Esophagus squamous epithelium (tissue), 5 donors: ENCODE results near the gene ATRN. TPM values are rescaled to one million over a fixed set of nuclear protein-coding genes. Genes with fewer than 3 reads are reported as not detected.

Source experiments
- DNase-seq: peaks from one replicate; lab custom pipeline; 2025; lab: John Stamatoyannopoulos, UW
- H3K27ac ChIP-seq, 4 donors: fragments of 200-600 bp; sonication (generic); one replicate each; pipeline ENCODE4 v1.5.1; 2016 to 2019; ENCODE audit warnings: mild to moderate bottlenecking in 1 of 4
- H3K27me3 ChIP-seq, 4 donors: fragments of 200-600 bp; sonication (generic); 1 replicate in 3 of 4; 2 replicates in 1 of 4; pipeline versions ENCODE4 v1.5.1 to v1.6.0; 2017 to 2021; ENCODE audit warnings: antibody characterized with exemption in 1 of 4
- H3K36me3 ChIP-seq, 3 donors: fragments of 200-600 bp; sonication (generic); one replicate each; pipeline ENCODE4 v1.5.1; 2016 to 2019
- H3K4me1 ChIP-seq, 3 donors: fragments of 200-600 bp; sonication (generic); one replicate each; pipeline ENCODE4 v1.5.1; 2017 to 2019
- H3K4me3 ChIP-seq, 4 donors: fragments of 200-600 bp; sonication (generic); 1 replicate in 3 of 4; 2 replicates in 1 of 4; pipeline ENCODE4 v1.5.1; 2016 to 2019; ENCODE audit warnings: mild to moderate bottlenecking in 2 of 4, moderate library complexity in 1 of 4
- H3K9me3 ChIP-seq, 3 donors: fragments of 200-600 bp; sonication (generic); one replicate each; pipeline ENCODE4 v1.5.1; 2016 to 2019
- POLR2A ChIP-seq, 4 donors: fragments of 450-650 bp; IDR thresholded peaks; one replicate each; pipeline ENCODE4 v1.6.1; 2017; ENCODE audit warnings: antibody characterized with exemption in 4 of 4, mild to moderate bottlenecking in 4 of 4, moderate library complexity in 3 of 4
- WGBS, 2 donors: methylation state at CpG; one replicate each; pipeline ENCODE4 v1.1.5; 2018; 5-methylcytosine and 5-hydroxymethylcytosine counted together
- intact Hi-C: fragments of 100-400 bp; cut with DNase I; formaldehyde crosslinking; loops from one replicate; pipeline ENCODE4 v1.15.0; 2022
- total RNA-seq, 4 donors: library from RNA; depleted of rRNA; stranded (reverse); fragments of >200 nt; gene quantifications; one replicate each; pipeline ENCODE4 v1.1.0, GENCODE V29; 2016
- TF ChIP-seq, protein P1 (sequence below), 6 experiments: fragments of 450-650 bp in 4 of 6; fragments of 200-600 bp in 2 of 6; sonication (generic) in 2 of 6; IDR thresholded peaks; one replicate each; pipeline ENCODE4 v1.5.1; 2016 to 2019; ENCODE audit warnings: antibody characterized with exemption in 6 of 6, mild to moderate bottlenecking in 4 of 6, moderate library complexity in 4 of 6
- donor health status: DM: yes; HTN: yes; CAD: no.

Gene ATRN
- total RNA-seq, 4 donors from 2014 or later, result 15.4 to 23.1 (median 21.4) TPM

- DNase-seq, result no peak
- WGBS, 2 donors, result 71% methylated on average over 1 of the region's 1 CpG
- H3K36me3 ChIP-seq, result peaks cover 4 to 62% (median 6%) of the 10 kb centered on the region in 3 donors
Measured at GRCh38 chr20:3572151-3572550, 101.3 kb downstream of the ATRN start.

DNA sequence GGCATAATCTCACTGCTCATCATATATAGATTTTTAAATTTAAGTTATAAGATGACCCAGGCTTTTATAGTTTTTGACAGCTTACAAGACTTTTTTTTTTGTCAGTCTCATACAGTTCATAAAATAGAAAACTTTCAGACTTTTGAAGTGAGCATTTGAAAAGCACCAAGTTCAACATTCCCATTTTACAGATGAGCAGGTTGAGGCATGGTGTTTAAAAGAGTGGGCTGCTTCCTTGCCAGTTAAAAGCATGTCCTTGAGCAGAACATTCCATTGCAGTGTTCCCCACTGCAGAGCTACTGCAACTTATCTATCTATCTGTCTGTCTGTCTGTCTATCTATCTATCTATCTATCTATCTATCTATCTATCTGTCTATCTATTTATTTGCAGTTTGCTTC is 105.5 kb downstream of the ATRN start:
- no peaks in the 10 kb centered on the region for H3K27me3 ChIP-seq
- TF ChIP-seq, protein P1, sequence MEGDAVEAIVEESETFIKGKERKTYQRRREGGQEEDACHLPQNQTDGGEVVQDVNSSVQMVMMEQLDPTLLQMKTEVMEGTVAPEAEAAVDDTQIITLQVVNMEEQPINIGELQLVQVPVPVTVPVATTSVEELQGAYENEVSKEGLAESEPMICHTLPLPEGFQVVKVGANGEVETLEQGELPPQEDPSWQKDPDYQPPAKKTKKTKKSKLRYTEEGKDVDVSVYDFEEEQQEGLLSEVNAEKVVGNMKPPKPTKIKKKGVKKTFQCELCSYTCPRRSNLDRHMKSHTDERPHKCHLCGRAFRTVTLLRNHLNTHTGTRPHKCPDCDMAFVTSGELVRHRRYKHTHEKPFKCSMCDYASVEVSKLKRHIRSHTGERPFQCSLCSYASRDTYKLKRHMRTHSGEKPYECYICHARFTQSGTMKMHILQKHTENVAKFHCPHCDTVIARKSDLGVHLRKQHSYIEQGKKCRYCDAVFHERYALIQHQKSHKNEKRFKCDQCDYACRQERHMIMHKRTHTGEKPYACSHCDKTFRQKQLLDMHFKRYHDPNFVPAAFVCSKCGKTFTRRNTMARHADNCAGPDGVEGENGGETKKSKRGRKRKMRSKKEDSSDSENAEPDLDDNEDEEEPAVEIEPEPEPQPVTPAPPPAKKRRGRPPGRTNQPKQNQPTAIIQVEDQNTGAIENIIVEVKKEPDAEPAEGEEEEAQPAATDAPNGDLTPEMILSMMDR (IDR thresholded peaks at IDR 0.05), result no peak
- no peak for TF ChIP-seq POLR2A (IDR thresholded peaks at IDR 0.05)
- H3K36me3 ChIP-seq, result peaks cover 5 to 86% (median 8%) of the 10 kb centered on the region in 3 donors
- intact Hi-C loops, result no loop called here
- DNase-seq, result no peak
- H3K4me3 ChIP-seq, result no peak overlapping the region
- H3K27ac ChIP-seq, result no peak overlapping the region
- H3K4me1 ChIP-seq, result no peaks in the 10 kb centered on the region
- H3K9me3 ChIP-seq, result no peaks in the 10 kb centered on the region

More at GRCh38 chr20:3572151-3572550, 101.3 kb downstream of the ATRN start:
- intact Hi-C loops, result no loop called here
- TF ChIP-seq POLR2A (IDR thresholded peaks at IDR 0.05), result no peak
- no peaks in the 10 kb centered on the region for H3K9me3 ChIP-seq
- H3K27ac ChIP-seq, result no peak overlapping the region
- no peaks in the 10 kb centered on the region for H3K27me3 ChIP-seq
- no peak overlapping the region for H3K4me3 ChIP-seq
- no peaks in the 10 kb centered on the region for H3K4me1 ChIP-seq

GRCh38 chr20:3577366-3577765 is 106.5 kb downstream of the ATRN start:
- intact Hi-C loops, result no loop called here
- no peak overlapping the region for H3K27ac ChIP-seq
- H3K36me3 ChIP-seq, result peaks cover 5 to 96% (median 8%) of the 10 kb centered on the region in 3 donors
- no peak overlapping the region for H3K4me3 ChIP-seq
- no peaks in the 10 kb centered on the region for H3K9me3 ChIP-seq
- TF ChIP-seq POLR2A (IDR thresholded peaks at IDR 0.05), result no peak
- TF ChIP-seq, protein P1 (IDR thresholded peaks at IDR 0.05), result no peak
- H3K27me3 ChIP-seq, result no peaks in the 10 kb centered on the region
- no peaks in the 10 kb centered on the region for H3K4me1 ChIP-seq
- 81 to 94% methylated on average over 1 of the region's 1 CpG for WGBS, 2 donors
- DNase-seq, result no peak

DNA sequence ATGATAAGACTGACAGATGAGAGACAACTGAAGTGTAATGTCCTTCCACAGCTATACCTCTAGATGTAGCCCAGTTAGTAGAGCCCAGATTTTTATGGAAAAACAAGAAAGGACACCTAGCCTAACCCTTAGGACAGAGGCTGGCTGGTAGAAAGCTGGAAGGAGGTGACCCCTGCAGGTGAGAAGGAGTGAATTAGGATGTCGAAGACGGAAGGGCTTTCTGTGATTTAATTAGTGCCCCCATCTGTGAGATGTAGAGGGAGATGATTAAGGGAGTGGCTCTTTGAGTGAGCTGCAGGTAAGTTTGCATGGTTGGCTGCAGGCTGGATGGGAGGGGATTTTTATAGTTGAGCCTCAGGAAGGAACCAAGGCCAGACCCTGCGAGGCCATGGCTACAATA is 109.6 kb downstream of the ATRN start:
- DNase-seq, result no peak
- Histone ChIP-seq H3K4me1 (no peaks in the 10 kb centered on the region), H3K36me3 (peaks cover 8 to 97% (median 9%) of the 10 kb centered on the region in 3 donors), H3K27me3 (no peaks in the 10 kb centered on the region), H3K27ac (no peak overlapping the region), H3K4me3 (no peak overlapping the region), H3K9me3 (no peaks in the 10 kb centered on the region)
- 88 to 92% methylated on average over 3 of the region's 3 CpGs for WGBS, 2 donors
- intact Hi-C loops, result no loop called here
- TF ChIP-seq, protein P1 (IDR thresholded peaks at IDR 0.05), result no peak
- no peak for TF ChIP-seq POLR2A (IDR thresholded peaks at IDR 0.05)

GRCh38 chr20:3583765-3584164 is 112.9 kb downstream of the ATRN start:
- Histone ChIP-seq H3K36me3 (peaks cover 0 to 91% (median 5%) of the 10 kb centered on the region in 3 donors), H3K27ac (no peak overlapping the region), H3K4me3 (no peak overlapping the region), H3K27me3 (no peaks in the 10 kb centered on the region), H3K4me1 (no peaks in the 10 kb centered on the region), H3K9me3 (no peaks in the 10 kb centered on the region)
- intact Hi-C loops, result no loop called here
- no peak for DNase-seq
- TF ChIP-seq, protein P1 (IDR thresholded peaks at IDR 0.05), result no peak
- TF ChIP-seq POLR2A (IDR thresholded peaks at IDR 0.05), result no peak
- 78 to 90% methylated on average over 7 of the region's 7 CpGs for WGBS, 2 donors

DNA sequence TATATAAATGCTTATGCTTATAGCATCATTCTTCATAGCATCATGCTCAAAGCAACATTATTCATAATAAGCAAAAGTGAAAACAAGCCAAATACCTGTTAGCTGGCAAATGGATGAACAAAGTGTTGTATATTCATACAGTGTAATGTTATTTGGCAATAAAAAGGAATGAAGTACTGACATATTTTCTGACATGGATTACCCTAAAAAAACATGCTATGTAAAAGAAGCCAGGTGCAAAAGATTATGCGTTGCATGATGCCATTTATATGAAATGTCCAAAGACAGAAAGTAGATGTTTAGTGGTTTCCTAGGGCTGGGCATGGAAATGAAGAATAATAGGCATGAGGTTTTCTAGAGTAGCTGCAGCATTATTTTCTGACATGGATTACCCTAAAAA is 115.3 kb downstream of the ATRN start:
- H3K9me3 ChIP-seq, result no peaks in the 10 kb centered on the region
- H3K4me1 ChIP-seq, result no peaks in the 10 kb centered on the region
- H3K27ac ChIP-seq, result no peak overlapping the region
- peaks cover 0 to 74% (median 5%) of the 10 kb centered on the region in 3 donors for H3K36me3 ChIP-seq
- TF ChIP-seq, protein P1 (IDR thresholded peaks at IDR 0.05), result no peak
- no peak for TF ChIP-seq POLR2A (IDR thresholded peaks at IDR 0.05)
- intact Hi-C loops, result no loop called here
- H3K27me3 ChIP-seq, result no peaks in the 10 kb centered on the region
- H3K4me3 ChIP-seq, result no peak overlapping the region
- WGBS, 2 donors, result 67 to 85% methylated on average over 1 of the region's 1 CpG
- no peak for DNase-seq
